Kidney epithelial cell (primary cell): ENCODE measurements around the gene PLCZ1. TPM values are rescaled to one million over a fixed set of nuclear protein-coding genes. Genes with fewer than 3 reads are reported as not detected.
A peak's percentile ranks its signal among the peaks of the same experiment; 100 is the strongest.

Source experiments
- DNase-seq: peaks from one replicate; pipeline ENCODE4 v3.0.0-alpha.2; 2010; ENCODE audit warnings: low read depth
- H3K27me3 ChIP-seq: 2 replicates; pipeline ENCODE4 v1.6.0; 2011; ENCODE audit warnings: low read length; ENCODE audit not compliant: control insufficient read depth, insufficient read depth
- H3K36me3 ChIP-seq: 2 replicates; pipeline ENCODE4 v1.5.1; 2011; ENCODE audit warnings: low read length; ENCODE audit not compliant: control insufficient read depth, insufficient read depth
- H3K4me3 ChIP-seq: 2 replicates; pipeline ENCODE4 v1.5.1; 2011; ENCODE audit warnings: low read depth, mild to moderate bottlenecking, control low read depth, low read length
- total RNA-seq: library from RNA; depleted of rRNA; stranded (reverse); fragments of >200 nt; gene quantifications from 2 replicates; pipeline ENCODE4 v1.2.3, GENCODE V29; 2015
- TF ChIP-seq, protein P1 (sequence below): IDR thresholded peaks from 2 replicates; pipeline ENCODE4 v1.5.1; 2011; ENCODE audit warnings: mild to moderate bottlenecking, moderate library complexity, low read length, control low read depth, inconsistent platforms; ENCODE audit not compliant: insufficient read depth, poor library complexity, severe bottlenecking

Gene PLCZ1
- total RNA-seq, 1 donor from 2014 or later = not detected

DNA sequence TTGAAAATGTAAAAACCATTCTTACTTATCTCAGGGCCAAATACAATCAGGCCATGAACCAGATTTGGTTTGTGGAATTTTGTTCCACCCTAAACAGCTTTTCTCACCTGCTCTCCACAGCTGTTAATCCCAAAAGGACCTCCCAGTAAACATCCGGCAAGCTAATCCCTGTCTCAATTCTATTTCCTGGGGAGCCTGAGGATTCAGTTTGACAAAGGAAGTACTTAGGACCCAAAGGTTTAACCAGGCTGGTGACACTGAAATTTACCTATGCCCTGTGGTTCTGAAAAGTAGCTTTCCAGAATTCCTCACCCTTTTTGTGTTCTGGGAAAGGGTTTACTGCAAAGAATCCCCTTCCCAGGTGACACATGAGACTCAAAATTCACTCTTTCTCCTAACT is 15.1 kb upstream of the PLCZ1 start:
- H3K27me3 ChIP-seq = no peaks in the 10 kb centered on the region
- no peak overlapping the region for H3K4me3 ChIP-seq
- no peaks in the 10 kb centered on the region for H3K36me3 ChIP-seq
- DNase-seq = no peak
- TF ChIP-seq, protein P1, sequence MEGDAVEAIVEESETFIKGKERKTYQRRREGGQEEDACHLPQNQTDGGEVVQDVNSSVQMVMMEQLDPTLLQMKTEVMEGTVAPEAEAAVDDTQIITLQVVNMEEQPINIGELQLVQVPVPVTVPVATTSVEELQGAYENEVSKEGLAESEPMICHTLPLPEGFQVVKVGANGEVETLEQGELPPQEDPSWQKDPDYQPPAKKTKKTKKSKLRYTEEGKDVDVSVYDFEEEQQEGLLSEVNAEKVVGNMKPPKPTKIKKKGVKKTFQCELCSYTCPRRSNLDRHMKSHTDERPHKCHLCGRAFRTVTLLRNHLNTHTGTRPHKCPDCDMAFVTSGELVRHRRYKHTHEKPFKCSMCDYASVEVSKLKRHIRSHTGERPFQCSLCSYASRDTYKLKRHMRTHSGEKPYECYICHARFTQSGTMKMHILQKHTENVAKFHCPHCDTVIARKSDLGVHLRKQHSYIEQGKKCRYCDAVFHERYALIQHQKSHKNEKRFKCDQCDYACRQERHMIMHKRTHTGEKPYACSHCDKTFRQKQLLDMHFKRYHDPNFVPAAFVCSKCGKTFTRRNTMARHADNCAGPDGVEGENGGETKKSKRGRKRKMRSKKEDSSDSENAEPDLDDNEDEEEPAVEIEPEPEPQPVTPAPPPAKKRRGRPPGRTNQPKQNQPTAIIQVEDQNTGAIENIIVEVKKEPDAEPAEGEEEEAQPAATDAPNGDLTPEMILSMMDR = no peak

DNA sequence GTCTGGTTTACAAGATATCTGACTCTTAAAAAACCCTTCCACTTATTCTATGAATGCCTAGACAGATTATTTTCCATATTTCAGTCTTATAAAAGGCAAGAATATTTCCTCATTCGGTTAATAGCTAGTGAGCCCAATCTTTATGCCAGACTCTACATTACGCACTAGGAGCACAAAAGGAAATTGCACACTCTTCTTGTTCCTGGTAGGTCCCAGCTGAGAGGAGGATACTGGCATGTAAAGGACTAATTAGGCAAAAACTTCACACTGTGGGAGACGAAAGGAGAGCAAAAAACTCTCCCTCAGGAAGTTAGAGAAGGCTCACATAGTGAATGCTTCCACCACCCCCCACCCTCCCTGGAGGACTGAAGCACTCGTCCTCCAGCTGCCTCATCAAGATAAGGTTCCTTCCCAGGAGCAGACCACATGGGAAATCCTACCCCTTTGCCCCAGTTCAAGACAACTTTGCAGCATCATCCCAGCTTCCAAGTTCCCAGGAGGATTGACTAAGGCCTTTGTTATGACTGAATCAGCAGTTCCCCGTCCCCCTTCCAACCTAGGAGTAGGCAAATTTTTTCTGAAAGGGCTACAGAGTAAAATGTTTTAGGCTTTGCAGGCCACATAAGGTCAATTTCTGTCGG is 14.6 kb upstream of the PLCZ1 start:
- TF ChIP-seq, protein P1 = no peak
- DNase-seq = peak; percentile 7
- no peaks in the 10 kb centered on the region for H3K36me3 ChIP-seq

DNA sequence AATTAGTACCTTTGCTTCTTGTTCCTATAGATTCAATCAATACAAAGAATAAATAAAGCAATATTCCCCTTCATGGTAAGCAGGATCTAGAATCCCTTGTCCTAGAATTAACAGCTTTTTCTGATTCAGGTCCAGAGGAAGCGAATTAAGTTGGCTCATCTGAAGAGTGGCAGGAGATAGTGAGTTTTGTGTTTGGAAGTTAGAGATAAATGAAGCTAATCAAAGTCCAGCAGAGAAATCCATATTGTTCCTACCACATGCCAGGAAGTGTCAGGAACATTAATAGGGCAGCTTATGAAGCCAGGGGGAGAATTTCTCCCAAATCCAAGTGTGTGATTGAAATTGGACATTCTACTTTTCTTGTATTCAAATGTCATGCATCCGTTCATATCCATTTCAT is 14.1 kb upstream of the PLCZ1 start:
- DNase-seq = no peak
- TF ChIP-seq, protein P1 = no peak
- Histone ChIP-seq H3K36me3 (no peaks in the 10 kb centered on the region), H3K27me3 (no peaks in the 10 kb centered on the region), H3K4me3 (no peak overlapping the region)

More for the DNA sequence above, 14.6 kb upstream of the PLCZ1 start:
- no peaks in the 10 kb centered on the region for H3K27me3 ChIP-seq
- no peak overlapping the region for H3K4me3 ChIP-seq

DNA sequence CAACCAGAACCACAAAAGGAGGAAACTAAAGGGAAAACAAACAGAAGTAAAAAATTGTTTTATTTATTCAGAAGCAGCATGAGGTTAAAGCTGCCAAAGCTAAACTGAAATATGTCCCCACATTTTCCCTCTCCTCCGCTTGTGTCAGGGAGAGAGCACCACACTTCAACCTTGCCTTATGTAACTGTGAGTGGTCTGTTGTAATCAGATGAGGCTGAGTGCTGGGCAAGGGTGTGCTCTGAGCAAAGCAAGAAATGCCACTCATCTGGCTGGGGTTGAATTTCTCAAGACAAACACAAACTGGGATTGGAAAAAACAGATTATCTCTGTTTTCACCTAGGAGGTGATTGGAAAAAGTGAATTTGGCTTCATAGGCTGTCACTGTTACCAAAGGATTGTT is 12.3 kb upstream of the PLCZ1 start:
- Histone ChIP-seq H3K27me3 (no peaks in the 10 kb centered on the region), H3K4me3 (no peak overlapping the region), H3K36me3 (no peaks in the 10 kb centered on the region)
- TF ChIP-seq, protein P1 = no peak
- DNase-seq = no peak

DNA sequence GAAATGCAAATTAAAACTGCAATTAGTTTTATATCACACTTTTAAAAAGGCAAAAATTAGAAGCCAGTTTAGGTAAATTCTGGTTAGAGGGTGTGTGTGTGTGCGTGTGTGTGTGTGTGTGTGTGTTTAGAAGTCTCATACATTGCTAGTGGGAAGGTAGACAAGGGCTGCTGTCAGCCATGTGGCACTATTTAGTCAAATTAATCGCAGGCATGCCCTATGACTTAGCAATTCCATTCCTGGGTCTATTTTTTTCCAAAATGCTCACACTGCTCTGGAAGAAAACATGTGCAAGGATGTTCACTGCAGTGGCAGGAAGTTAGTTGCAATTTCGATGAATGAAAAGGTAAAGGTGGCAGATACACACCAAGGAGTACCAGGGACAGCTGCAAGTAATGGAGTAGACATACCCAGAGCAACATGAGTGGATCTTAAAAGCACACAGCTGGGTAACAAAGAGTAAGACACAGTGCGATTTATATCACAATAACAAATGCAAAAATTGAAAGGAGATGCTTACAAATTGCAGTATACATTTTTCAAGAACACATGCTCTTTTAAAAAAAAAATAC is 11.7 kb upstream of the PLCZ1 start:
- no peaks in the 10 kb centered on the region for H3K27me3 ChIP-seq
- no peak for DNase-seq
- TF ChIP-seq, protein P1 = no peak
- no peaks in the 10 kb centered on the region for H3K36me3 ChIP-seq
- no peak overlapping the region for H3K4me3 ChIP-seq

DNA sequence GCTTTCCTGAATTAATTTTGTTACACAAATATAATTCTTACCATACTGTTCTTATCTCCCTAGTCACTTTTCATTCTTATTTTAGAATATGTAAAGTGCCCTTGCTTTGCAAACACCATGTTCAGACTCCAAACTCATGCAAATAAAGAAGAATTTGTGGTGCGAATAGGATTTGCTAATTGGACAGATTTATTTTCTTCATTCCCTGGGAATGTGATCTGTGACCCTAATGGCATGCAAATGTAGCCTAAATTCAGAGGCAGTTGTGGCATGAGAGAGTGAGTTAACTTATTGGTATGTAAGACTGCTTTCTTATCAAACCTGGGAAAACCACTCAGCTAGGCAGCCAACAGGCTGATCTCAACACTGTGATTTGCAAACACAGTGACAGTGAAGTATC is 10.1 kb upstream of the PLCZ1 start:
- peak; percentile 72 for DNase-seq
- TF ChIP-seq, protein P1 = no peak

More for the DNA sequence above, 10.1 kb upstream of the PLCZ1 start:
- H3K27me3 ChIP-seq = no peaks in the 10 kb centered on the region
- no peaks in the 10 kb centered on the region for H3K36me3 ChIP-seq
- no peak overlapping the region for H3K4me3 ChIP-seq
